ENCODE data around the gene RSPO3. TPM values are rescaled to one million over a fixed set of nuclear protein-coding genes. Genes with fewer than 3 reads are reported as not detected.
"Not testable (repeated sequence)": the region's sequence is repeated elsewhere in the genome, so short reads cannot be mapped to it uniquely, and the experiment has no call there.

Gene RSPO3
- total RNA-seq, 4 donors from 2014 or later, result 23.5 to 70.6 (median 45.0) TPM

DNA sequence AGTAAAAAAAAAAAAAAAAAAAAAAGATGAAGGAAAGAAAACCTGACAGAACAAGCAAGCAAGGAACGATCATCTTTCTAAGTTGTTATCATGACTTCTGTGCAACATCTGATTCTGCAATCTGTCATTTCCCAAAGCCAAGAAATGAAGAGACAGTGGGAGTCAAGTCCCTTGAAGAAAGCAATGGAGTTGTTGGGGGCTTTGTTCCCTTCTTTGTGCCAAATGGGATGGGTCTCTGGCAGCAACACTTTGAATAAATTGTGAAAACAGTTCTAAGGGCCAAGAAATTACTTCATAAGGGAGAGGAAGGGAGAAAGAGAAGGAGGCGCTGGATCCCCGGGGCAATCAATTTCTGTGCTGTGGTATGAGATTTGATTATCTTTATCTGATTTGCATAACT lies 33.3 kb upstream of the RSPO3 start:
- no peaks in the 10 kb centered on the region for H3K9me3 ChIP-seq
- H3K27ac ChIP-seq, result no peak overlapping the region
- intact Hi-C loops (cut with DNase I; ENCODE audit: low total_unique reads), result no loop called here
- H3K4me1 ChIP-seq, result no peaks in the 10 kb centered on the region
- H3K27me3 ChIP-seq, result no peaks in the 10 kb centered on the region
- no peak overlapping the region for H3K4me3 ChIP-seq
- H3K36me3 ChIP-seq, result no peaks in the 10 kb centered on the region
- DNase-seq, result no peak
- TF ChIP-seq, protein P1, sequence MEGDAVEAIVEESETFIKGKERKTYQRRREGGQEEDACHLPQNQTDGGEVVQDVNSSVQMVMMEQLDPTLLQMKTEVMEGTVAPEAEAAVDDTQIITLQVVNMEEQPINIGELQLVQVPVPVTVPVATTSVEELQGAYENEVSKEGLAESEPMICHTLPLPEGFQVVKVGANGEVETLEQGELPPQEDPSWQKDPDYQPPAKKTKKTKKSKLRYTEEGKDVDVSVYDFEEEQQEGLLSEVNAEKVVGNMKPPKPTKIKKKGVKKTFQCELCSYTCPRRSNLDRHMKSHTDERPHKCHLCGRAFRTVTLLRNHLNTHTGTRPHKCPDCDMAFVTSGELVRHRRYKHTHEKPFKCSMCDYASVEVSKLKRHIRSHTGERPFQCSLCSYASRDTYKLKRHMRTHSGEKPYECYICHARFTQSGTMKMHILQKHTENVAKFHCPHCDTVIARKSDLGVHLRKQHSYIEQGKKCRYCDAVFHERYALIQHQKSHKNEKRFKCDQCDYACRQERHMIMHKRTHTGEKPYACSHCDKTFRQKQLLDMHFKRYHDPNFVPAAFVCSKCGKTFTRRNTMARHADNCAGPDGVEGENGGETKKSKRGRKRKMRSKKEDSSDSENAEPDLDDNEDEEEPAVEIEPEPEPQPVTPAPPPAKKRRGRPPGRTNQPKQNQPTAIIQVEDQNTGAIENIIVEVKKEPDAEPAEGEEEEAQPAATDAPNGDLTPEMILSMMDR (IDR thresholded peaks at IDR 0.05), result no peak
- TF ChIP-seq POLR2A (IDR thresholded peaks at IDR 0.05), result no peak

DNA sequence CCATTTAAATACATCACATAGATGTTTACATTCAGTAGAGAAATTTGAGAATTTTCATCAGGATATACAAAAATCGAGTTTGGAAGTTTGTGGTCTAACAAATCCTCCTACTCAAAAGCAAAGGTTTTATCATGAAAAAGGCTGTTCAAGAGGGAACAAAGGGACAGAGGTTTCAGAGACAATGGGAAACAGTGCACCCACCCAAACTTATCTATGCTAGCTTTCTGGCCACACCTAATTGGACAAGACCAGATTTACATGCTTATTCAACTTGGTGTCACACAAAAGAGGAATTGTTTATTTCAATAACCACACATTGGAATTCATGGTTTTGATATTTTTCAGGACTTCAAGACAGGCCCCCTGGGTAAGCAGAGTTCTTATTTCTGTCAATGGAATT lies 28.4 kb upstream of the RSPO3 start:
- Histone ChIP-seq H3K4me3 (no peak overlapping the region), H3K27ac (no peak overlapping the region), H3K36me3 (no peaks in the 10 kb centered on the region), H3K27me3 (peaks cover 0 to 3% of the 10 kb centered on the region in 2 donors), H3K4me1 (no peaks in the 10 kb centered on the region), H3K9me3 (no peaks in the 10 kb centered on the region)
- no peak for DNase-seq
- TF ChIP-seq POLR2A (IDR thresholded peaks at IDR 0.05), result no peak
- TF ChIP-seq, protein P1 (IDR thresholded peaks at IDR 0.05), result no peak
- intact Hi-C loops (cut with DNase I; ENCODE audit: low total_unique reads), result no loop called here

DNA sequence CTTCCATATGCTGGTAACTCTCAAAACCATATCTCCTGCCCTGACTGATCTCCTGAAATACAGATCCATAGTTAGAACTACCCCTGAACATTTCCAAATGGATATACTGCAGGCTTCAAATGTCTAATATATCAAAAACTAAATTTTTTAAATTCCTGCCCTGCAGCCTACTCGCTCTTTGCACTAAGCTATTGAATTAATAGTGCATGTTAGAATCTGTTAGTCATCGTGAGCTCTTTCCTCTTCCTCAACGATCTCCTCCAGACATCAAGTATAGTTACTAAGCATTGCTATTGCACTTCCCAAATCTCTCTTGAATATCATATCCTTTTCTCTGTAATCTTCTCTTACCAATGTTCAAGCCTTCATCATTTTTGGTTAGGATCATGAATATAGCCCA lies 26.0 kb upstream of the RSPO3 start:
- H3K4me3 ChIP-seq, result no peak overlapping the region
- TF ChIP-seq, protein P1 (IDR thresholded peaks at IDR 0.05), result no peak
- TF ChIP-seq POLR2A (IDR thresholded peaks at IDR 0.05), result no peak
- intact Hi-C loops (cut with DNase I; ENCODE audit: low total_unique reads), result no loop called here

DNA sequence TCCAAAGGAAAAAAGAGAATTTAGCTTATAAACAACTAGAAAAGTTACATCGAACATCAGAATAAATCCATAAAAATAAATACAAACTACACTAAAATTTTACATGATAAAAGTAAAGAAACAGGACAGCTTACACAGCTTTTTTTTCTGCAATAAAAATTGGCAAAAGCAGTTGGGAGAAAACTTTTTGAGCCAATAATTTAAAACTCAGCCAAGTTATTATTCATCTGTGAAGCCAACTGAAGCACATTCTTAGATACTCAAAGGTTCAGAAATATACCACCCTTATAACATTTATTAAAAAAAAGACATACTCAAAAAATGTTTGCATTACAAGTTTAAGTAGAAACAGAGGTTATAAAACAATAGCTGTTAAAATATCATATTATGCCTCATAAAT lies 23.7 kb upstream of the RSPO3 start:
- Histone ChIP-seq H3K27ac (no peak overlapping the region), H3K4me3 (no peak overlapping the region), H3K27me3 (peaks cover 0 to 3% of the 10 kb centered on the region in 2 donors), H3K4me1 (no peaks in the 10 kb centered on the region), H3K36me3 (no peaks in the 10 kb centered on the region), H3K9me3 (no peaks in the 10 kb centered on the region)
- TF ChIP-seq POLR2A (IDR thresholded peaks at IDR 0.05), result no peak
- TF ChIP-seq, protein P1 (IDR thresholded peaks at IDR 0.05), result no peak
- no peak for DNase-seq
- intact Hi-C loops (cut with DNase I; ENCODE audit: low total_unique reads), result no loop called here

More for the DNA sequence above, 26.0 kb upstream of the RSPO3 start:
- Histone ChIP-seq H3K4me1 (no peaks in the 10 kb centered on the region), H3K9me3 (no peaks in the 10 kb centered on the region), H3K27me3 (peaks cover 0 to 3% of the 10 kb centered on the region in 2 donors), H3K36me3 (no peaks in the 10 kb centered on the region), H3K27ac (no peak overlapping the region)
- DNase-seq, result no peak

DNA sequence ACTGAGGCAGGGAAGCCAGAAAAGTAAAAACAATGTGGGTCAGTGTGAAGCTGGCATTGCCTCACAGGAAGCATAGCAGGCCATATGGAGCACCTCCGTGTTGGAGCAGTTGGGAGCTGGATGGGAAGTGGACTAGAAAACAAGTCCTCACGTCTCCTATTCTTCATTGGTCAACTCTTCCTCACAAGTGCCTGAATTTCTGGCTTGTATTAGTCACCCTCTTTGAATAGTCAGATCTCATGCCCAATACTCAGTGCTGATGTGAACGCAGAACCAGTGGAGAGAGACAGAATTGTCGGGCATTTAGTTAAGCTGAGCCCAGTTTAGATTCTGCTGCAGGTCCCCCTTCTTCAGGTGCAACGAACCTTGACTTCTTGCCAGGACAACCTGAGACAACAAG lies 22.3 kb upstream of the RSPO3 start:
- Histone ChIP-seq H3K4me3 (no peak overlapping the region), H3K27ac (no peak overlapping the region), H3K27me3 (peaks cover 0 to 3% of the 10 kb centered on the region in 2 donors), H3K4me1 (no peaks in the 10 kb centered on the region), H3K9me3 (no peaks in the 10 kb centered on the region), H3K36me3 (no peaks in the 10 kb centered on the region)
- no peak for DNase-seq
- TF ChIP-seq, protein P1 (IDR thresholded peaks at IDR 0.05), result no peak
- no peak for TF ChIP-seq POLR2A (IDR thresholded peaks at IDR 0.05)
- intact Hi-C loops (cut with DNase I; ENCODE audit: low total_unique reads), result no loop called here

DNA sequence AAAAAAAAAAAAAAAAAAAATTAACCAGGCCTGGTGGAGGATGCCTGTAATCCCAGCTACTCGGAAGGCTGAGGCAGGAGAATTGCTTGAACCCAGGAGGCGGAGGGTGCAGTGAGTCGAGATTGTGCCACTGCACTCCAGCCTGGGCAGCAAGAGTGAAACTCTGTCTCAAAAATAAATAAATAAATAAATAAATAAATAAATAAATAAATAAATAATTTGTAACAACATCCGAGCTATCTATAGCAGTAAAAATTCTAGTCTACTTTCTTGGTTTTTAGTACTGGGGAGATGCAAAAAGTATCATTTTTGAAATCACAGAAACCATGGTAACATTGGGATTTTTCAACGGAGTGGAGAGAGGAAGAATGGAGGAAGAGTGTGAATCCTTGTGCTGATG lies 21.0 kb upstream of the RSPO3 start:
- H3K9me3 ChIP-seq; H3K4me3 ChIP-seq; H3K27ac ChIP-seq; DNase-seq; H3K27me3 ChIP-seq; intact Hi-C loops (cut with DNase I; ENCODE audit: low total_unique reads); H3K36me3 ChIP-seq; H3K4me1 ChIP-seq: not testable (repeated sequence)

All from uterus (tissue), 4 donors.